Hypothalamus (tissue), 51 donors: ENCODE results near the gene CRTAC1.

Experiments used
- DNase-seq, 51 donors: peaks; one replicate each; lab custom pipeline; 2025; lab: John Stamatoyannopoulos, UW

The CRTAC1 gene

GRCh38 chr10:97926055-97926454, 104.4 kb downstream of the CRTAC1 start:
- no peak for DNase-seq

DNA sequence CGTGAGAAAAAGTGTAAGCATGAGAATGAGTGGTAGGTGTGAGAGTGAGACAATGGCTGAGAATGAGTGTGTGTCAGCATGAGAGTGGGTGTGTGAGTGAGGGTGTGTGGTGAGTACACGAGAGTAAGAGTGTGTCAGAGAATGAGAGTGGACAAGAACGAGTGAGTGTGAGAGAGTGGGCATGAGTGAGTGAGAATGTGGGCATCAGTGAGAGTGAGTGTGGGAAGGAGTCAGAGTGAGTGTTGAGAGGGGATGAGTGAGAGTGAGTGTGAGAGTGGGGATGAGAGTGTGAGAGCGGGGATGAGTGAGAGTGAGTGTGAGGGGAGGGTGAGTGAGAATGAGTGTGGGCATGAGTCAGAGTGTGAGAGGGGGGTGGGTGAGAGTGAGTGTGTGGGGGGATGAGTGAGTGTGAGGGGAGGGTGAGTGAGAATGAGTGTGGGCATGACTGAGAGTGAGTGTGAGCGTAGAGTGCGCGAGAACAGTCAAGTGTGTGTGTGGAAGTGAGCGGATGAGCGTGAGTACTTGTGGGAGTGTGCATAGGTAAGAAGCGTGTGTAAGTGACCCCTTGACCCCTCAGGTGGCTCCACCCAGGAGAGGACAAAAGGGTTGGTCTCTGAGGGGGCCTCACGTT, 105.0 kb downstream of the CRTAC1 start:
- DNase-seq, result no peak

DNA sequence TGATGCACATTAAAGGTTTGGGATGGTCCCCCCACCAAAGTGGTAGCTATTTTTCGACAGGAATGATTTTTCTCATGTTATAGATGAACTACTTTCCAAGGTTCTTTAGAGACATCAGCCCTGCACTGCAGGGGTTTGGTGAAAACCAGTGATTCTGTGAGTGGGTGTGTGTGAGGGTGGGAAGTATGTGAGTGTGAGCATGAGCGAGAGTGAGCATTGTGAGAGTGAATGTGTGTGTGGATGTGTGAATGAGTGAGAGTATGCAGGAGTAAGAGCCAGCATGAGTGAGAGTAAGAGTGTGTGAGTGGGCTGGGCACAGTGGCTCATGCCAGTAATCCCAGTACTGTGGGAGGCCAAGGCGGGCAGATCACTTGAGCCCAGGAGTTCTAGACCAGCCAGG, 105.7 kb downstream of the CRTAC1 start:
- DNase-seq, result no peak

GRCh38 chr10:97923476-97923875, 106.9 kb downstream of the CRTAC1 start:
- DNase-seq, result no peak

GRCh38 chr10:97923057-97923456, 107.4 kb downstream of the CRTAC1 start:
- no peak for DNase-seq

DNA sequence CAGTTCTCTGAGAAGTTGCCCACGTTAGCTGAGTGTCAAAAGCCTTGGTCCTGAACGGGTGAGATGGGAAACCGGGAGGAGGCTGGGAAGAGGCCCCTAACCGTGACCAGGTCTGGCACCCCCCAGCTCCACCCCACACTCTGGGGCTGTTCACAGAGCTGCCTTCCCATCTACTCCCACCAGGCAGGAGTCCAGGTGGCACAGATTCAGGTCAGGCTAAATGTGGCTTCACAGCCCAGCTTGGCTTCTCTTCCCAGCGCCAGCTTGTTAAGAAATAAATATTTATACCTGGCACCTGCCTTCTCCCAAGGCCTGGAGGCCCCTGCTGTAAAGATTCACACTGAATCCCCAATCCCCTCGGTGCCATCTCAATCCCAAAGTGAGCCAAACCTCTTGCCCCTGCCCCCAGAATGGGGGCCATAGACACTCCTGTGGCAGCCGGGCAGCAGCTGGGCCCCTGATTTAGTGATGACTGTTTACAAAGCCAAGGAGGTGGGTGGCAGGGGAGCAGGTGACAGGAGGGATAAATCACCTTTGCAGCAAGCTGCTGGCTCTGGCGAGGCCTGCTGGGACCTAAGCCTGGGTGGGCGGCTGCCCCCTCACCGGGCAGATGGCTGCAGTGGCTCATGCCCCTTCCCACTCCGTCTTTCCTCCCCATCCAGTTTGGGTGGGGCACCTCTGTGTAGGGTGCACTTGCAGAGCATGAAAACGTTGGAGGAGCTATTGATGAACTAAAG, 108.2 kb downstream of the CRTAC1 start:
- DNase-seq, result peak in 1 of 51 donors; percentile 7

DNA sequence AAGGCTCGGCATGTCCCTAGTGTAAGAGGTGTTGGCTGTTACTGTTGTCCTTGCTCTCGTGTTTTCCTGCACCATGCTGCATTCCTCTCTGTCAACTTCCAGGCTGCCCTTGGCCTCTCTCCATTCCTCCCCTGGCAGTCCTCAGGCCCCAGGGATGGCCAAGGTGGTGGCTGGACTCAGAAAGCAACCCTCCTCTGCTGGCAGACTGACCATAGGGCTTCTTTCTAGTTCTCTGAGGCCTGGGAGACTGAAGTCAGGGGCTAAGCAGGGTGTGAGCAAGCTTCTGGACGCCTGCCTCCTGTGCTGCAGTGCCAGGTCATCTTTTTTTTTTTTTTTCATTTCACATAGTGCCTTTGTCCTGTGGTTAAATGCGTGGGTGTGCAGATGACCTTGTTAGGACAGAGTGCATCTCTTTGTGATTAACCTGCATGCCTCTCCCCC, 108.8 kb downstream of the CRTAC1 start:
- DNase-seq, result peak in 10 of 51 donors; percentile 3 to 55 (median 20)

DNA sequence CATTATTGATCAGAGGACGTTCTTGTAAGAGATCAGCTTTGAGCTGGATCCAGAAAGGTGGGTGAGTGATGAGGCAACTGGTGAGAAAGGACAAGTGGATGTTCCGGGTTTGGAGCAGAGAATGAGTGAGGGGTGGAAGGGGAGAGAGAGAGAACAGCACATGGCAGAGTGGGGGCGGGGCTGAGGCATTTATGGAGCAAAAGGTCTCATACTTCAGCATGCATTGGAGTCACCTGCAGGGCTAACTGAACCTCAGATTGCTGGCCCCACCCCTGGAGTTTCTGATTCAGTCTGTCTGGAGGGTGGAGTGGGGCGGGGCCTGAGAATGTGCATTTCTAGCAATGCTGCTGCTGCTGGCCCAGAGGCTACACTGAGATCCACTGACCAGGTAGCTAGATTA, 109.6 kb downstream of the CRTAC1 start:
- DNase-seq, result no peak

DNA sequence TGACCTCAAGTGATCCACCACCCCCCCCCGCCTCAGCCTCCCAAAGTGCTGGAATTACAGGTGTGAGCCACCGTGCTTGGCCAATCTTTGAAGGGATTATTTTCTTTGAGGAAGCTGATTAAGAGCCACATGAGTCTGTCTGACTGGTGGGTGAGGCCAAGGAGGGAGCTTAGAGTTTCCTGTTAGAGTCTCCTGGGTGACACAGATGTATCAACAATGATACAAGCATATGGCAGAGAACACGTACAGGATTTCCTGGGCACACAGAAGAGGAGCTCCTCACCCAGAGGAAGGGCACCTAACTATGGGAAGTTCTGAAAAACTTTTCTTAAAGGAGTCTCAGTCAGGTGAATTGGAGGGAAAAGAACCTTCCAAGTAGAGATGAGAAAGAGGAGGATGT, 111.4 kb downstream of the CRTAC1 start:
- DNase-seq, result no peak

- peak in 30 of 51 donors; percentile 6 to 70 (median 30) for DNase-seq
Measured at GRCh38 chr10:97916586-97916985, 113.8 kb downstream of the CRTAC1 start.

DNA sequence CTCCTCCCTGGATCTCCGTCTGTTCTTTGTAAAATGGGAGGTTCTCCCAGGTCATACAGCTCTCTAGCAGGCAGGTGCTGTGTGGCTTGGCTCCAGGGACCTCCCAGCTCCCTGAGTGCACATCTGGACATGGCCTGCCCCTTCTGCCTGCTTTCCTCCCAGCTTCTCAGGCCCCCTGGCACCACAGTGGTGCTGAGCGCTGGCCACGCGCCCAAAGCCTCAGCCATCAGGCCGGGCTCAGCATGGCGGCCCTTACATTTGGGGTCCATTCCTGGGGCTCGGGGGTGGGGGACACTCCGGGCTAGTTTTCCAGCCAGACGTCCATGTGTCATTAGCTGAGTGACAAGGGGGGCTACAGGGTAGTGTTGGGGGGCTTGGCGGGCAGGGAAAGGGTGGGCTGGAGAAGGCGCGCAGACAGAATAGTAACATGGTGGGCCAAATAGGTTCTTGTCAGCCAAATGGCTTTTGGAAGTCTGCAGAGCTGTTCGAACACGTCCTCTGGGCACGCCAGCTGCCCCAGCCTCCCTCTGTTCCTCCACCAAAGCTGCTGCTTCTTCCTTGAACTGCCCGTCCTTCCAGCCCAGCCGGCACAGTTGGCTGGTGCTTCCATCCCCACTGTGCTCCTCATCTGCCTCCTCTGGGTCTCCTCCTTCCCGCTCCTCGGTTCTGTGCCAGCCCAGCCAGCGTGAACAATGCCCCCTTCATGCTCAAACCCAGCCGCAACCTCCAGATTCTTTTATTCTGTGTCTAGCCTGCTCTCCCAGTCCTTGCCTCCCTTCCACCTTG, 114.9 kb downstream of the CRTAC1 start:
- peak in 49 of 51 donors; percentile 8 to 83 (median 59) for DNase-seq

DNA sequence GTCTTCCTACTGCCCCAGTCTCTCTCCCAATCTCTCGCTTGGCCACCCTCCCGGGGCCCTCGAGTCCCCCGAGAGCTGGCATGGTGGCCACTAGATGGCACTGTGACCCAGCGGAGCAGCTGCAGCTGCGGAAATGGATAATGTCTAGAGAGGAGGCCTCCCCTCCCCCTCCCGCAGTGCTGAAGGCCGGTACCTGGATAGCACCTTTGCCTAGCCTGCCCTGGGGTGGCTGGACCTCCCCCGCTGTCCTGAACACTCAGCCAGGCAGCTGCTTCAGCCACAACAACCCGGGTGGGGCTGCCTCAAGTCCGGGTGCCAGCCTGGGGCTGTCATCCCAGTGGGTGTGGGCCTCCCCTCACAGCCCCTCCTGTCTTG, 115.6 kb downstream of the CRTAC1 start:
- peak in 50 of 51 donors; percentile 10 to 87 (median 62) for DNase-seq

DNA sequence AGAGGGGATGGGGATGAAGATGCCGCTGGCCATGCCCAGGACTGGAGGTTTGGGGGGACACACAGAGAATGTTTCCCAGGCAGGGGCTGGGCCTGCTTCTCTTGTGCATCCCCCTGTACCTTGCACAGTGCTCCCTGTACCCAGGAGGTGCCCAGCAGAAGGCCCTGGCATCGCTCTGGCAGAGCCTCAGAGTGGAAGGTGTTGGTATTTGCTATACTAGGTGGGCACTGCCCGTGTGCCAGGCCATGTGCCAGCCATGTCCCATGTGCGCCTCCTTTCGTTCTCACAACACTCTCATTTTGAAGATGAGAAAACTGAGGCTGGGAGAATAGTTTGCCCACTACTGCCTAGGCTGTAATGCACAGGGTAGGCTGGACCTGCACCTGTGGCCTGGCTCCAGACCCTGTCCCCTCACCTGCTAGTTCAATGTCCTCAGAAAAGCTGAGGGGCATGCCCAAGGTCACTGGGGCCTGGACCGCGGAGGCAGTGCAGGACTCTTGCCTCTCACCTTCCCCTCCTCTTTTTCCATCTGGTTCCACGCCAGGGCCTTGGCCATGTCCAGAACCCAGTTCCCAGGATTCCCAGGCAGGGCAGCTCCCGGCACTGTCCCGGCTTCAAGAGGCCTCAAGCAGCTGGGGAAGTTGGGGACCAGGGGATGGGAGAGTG, 116.1 kb downstream of the CRTAC1 start:
- peak in 3 of 51 donors; percentile 12 to 61 (median 39) for DNase-seq

- no peak for DNase-seq
Measured at GRCh38 chr10:97913614-97914013, 116.8 kb downstream of the CRTAC1 start.

DNA sequence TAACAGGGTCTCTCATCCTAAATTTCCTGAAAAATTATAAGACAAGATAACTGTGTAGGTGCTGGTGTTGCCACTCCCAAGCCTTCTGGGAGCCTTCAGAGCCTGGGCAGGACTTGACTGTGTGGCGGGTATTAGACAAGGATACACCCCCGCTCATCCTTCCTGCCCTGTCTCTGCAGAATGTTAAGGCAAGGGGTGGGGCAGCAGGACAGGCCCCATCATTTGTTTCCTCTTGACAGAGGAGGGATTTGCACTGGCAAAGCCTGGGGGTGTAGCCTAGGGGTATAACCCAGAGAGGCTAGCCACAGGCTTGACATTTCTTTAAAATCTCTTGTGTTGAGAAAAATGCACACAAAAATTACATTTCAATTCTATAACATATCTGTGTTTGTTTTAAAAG, 117.2 kb downstream of the CRTAC1 start:
- no peak for DNase-seq

DNA sequence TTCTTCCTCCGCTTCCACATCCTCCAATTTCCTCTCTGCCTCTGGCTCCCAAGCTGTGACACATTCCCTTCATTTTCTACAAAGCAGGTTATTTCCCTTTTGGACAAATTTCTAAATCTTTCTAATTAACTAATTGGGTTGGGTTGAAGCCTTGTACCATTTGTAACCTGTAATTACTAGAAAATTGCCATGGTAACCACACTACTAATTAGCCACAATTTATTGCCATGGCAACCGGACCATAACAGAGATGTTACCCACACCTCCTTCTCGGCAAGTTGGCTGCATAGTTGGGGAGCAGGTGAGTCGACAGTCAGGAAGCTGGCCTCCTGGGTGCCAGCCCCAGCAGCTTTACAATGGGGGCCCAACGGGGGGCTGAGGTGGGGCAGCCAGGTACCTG, 119.2 kb downstream of the CRTAC1 start:
- peak in 2 of 51 donors; percentile 8 to 75 for DNase-seq

- DNase-seq, result no peak
Measured at GRCh38 chr10:97910661-97911060, 119.8 kb downstream of the CRTAC1 start.

- DNase-seq, result no peak
Measured at GRCh38 chr10:97907830-97908229, 122.6 kb downstream of the CRTAC1 start.

DNA sequence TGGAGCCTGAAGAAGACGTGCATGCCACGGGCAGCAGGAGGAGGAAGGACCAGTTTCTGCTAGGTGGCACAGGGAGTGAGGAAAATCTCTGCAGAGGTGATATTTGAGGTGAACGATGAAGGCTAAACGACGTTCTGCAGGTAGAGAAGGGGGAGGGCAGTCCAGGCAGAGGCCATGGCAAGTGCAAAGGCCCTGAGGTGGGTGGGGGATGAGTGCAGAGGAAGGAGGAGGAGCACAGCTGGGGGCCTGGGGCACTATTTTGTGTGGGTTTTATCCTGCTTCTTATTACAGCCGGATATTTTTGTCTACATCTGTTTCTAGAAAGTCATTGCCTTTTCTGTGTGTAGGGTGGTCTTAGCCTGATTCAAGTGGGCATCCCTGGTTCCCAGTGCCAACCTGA, 123.2 kb downstream of the CRTAC1 start:
- DNase-seq, result no peak

- no peak for DNase-seq
Measured at GRCh38 chr10:97905276-97905675, 125.1 kb downstream of the CRTAC1 start.

- no peak for DNase-seq
Measured at GRCh38 chr10:97904576-97904975, 125.8 kb downstream of the CRTAC1 start.
